Fibroblast of peridontal ligament (primary cell): ENCODE measurements around the gene DOCK10.

ENCODE experiments used
- DNase-seq: peaks from one replicate; pipeline ENCODE4 v3.0.0-alpha.2; 2010; ENCODE audit errors: extremely low read depth

Gene DOCK10

GRCh38 chr2:224835405-224835804, 206.9 kb downstream of the DOCK10 start:
- DNase-seq: no peak

- no peak for DNase-seq
Measured at GRCh38 chr2:224833986-224834385, 208.3 kb downstream of the DOCK10 start.

- DNase-seq: no peak
Measured at GRCh38 chr2:224832207-224832606, 210.1 kb downstream of the DOCK10 start.

DNA sequence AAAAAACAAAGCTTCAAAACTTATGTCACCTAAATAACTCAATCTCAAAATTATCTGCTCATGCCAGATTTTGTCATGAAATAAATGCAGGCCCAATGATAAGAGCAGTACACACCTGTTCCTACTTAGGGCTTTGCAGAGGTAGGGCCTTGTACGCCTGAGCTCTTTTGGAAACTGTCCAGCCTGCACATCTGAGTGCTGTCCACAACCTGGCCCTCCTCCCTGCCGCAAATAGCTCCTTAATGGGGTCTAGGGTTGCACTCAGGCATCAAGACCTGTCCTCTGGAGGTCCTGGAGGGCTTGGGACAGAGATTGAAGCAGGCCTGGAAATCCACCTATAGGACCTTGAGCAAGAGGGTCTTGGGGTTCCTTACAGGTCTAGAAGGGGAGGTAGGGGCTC, 210.7 kb downstream of the DOCK10 start:
- no peak for DNase-seq

GRCh38 chr2:224820283-224820991, 221.8 kb downstream of the DOCK10 start:
- no peak for DNase-seq

DNA sequence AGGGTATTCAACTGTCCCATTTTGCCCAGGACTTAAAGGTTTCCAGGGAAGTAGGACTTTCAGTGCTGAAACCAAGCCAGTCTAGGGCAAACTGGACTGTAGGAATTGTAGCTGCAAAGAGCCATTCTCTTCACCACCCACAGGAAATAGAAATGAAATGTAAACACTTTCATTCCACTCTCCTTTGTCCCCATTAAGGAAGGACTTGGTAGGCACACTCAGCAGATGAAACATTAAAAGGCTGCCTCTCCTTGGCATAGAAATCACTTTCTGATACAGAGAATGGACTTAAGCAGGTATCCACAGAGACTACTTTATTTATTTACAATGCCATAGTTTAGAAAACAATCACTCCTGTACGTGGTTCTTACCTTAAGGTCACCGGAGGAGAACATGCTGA, 223.2 kb downstream of the DOCK10 start:
- DNase-seq: no peak

DNA sequence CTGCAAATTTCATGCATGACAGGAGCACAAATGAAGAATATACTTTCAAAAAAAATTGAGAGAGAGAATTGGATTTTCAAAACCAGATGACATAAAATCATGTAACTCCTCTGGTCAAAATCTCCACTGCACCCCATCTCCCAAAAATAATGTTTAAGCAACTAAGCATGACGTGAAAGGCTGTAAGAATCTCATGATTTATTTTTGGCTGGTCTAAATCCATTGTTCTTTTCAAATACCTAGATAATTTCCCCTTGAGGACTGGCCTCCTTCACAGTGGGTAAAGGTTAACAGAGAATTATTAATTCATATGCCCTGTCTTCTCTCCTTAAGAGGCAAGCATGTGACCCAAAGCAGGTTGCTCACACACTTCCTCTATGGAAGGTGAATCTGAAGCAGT, 224.6 kb downstream of the DOCK10 start:
- DNase-seq: no peak

GRCh38 chr2:224816816-224817215, 225.5 kb downstream of the DOCK10 start:
- peak; percentile 77 for DNase-seq

DNA sequence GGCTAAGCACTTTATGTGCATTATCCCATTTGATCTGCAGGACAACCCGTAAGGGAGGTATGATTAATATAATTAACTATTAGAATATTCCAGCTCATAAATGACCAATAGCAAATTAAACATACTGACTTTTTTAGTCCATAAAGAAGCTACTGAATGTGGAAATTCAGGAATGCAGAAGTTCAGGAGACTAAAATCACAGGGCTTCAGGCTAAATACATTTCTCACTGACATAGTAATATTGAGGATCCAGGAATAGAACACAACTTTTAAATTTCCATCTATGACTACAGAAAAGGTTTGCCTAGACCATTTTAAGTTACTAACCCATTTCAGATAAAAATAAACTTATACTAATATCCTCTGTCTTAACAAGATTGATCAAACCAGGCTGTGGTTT, 228.7 kb downstream of the DOCK10 start:
- DNase-seq: no peak

- no peak for DNase-seq
Measured at GRCh38 chr2:224807153-224807964, 234.9 kb downstream of the DOCK10 start.

GRCh38 chr2:224803930-224804329, 238.3 kb downstream of the DOCK10 start:
- DNase-seq: no peak

DNA sequence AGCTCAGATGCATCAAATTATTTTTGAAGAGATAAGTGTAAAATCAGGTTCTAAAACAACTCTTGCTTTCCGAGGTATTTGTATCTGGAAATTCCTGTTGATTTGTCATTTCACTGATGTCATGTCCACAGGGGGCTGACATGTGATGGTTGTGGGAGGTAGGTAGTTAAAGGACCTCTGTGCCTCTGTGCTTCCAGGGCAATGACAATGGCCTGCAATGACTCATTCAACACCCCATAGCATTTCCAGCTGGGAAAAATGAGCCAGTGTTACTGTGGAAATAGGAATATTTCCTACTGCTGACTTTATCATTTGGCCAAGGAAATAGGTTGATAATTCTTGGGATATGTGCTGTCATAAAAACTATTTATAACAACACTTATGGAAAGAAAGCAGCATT, 239.9 kb downstream of the DOCK10 start:
- no peak for DNase-seq

DNA sequence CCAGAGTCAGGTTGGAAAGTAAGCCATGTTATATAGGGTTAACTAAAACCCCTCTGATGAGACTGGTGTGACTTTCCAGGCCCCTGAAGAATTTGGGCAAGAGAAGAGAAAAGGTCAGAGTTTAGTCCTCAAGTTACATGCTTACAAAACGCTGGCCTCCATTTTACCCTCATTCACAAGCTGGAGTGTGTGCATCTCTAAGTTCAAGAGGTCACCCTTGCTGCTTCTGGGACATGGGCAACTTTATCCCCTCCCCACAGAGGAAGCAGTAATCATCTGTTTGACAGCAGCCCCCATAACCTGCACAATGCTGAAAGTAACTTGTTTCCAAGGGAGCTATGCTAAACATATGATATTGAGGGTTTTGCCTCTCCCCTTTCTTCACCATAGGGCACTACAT, 240.9 kb downstream of the DOCK10 start:
- DNase-seq: no peak

GRCh38 chr2:224799691-224800090, 242.6 kb downstream of the DOCK10 start:
- DNase-seq: no peak

GRCh38 chr2:224798180-224798579, 244.1 kb downstream of the DOCK10 start:
- no peak for DNase-seq

DNA sequence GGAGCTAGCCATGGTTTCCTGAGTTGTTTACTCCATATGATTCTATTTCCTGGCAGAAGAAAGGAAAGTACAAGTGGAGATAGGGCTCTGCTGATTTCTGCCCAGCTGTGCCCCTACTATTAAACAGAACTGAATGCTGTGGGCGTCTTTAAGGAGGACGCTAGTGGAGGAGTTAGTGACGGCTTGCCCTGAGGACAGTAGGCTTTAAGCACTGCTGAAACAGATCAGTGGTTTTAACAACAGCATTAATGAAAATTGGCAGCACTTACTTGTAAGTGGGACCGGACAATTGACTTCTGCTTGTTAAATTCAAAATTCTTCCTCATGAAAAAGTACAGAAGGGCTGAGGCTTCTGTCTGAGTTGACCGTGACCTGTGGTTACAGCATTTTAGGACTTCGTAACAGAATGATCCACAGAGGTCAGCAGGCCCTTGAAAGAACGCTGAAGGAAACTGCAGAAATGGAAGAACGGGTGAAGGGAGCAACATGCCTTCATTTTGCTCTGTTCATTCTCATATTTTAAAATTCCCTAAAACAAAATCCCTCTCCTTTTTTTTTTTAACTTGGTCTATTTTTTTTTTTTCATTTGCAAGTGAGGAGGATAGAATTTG, 245.5 kb downstream of the DOCK10 start:
- DNase-seq: no peak

GRCh38 chr2:224793946-224794345, 248.3 kb downstream of the DOCK10 start:
- DNase-seq: peak; percentile 97

DNA sequence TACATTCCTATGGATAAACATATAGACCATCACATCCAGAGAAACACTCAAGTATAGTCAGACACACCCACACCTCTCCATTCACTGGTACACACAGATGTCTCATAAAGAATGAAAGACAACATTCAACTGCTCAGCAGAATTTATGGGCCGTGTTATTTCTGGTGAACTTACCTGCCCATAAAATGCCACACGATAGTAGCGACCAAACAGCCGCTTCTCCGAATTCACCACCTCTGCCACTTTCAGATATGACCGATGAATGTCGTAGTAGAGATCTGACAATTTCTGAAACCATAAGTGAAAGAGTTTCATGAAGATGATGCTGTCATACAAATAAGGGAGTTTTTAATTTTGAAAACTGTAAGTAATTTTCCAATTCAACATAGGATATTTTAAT, 255.4 kb downstream of the DOCK10 start:
- DNase-seq: no peak

DNA sequence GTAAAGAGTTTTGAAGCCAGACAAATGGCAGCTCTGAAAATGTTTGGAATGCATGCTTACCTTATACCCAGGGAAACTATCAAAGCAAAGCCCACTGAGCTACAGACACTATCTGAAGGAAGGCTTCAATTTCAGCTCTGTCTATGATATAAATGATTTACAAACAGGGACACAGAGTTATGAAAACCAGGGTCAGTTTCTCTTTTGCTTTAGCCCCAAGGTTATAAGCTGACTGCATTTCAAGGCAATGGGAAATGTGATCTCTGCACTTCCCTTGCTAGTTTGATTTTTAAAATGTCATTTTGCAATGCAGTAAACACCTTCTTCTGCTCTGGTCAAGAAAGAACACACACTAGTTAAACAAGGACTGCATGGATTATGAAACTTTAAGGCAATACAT, 260.9 kb downstream of the DOCK10 start:
- peak; percentile 27 for DNase-seq

DNA sequence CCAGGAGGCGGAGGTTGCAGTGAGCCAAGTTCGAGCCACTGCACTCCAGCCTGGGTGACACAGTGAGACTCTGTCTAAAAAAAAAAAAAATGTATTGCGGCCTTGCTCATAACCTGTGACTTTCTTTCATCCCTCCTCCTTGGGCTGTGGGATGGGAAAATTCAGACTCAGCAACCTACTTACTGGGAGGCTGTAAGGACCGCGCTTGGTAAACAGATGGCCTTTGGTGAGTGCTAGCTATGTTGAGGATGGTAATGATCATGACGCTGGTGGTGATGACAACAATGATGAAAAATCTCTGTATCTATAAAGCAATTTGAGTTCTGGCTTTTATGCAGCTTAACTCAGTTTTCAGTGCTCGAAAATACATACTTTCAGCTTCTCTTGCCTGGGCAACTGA, 261.4 kb downstream of the DOCK10 start:
- no peak for DNase-seq

DNA sequence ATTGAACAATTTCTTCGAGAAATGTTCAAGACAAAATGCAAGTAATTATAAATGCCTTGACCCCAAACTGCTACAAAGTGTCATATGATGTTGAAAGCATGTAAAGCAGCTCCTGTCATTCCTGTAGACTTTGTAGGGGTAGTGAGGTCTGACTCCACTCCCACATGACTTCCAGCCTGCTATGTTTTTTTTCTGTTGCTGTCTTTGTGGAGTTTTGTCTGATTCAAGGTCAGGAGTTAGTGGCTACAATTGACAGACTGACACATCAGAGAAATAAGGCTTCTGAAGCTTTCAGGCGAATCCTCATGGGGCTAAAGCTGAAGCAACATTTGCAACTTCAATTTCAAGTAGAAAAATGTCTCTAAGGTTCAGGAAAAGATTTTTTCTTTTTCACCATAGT, 262.2 kb downstream of the DOCK10 start:
- DNase-seq: no peak

- DNase-seq: peak; percentile 86
Measured at GRCh38 chr2:224778474-224778877, 263.8 kb downstream of the DOCK10 start.

DNA sequence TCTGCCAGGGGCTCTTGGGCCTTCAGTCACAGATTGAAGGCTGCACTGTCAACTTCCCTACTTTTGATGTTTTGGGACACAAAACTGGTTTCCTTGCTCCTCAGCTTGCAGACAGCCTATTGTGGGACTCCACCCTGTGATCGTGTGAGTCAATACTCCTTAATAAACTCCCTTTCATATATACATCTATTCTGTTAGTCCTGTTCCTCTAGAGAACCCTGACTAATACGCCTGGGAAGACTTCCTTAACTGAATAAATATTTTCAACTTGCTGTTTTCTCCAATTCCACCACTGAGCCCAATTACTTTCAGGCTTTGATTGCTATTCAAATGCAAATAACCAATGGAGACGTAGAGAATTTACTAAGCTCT, 264.7 kb downstream of the DOCK10 start:
- peak; percentile 37 for DNase-seq
